PC-9 (cell line): ENCODE measurements around the gene CASQ2. TPM values are rescaled to one million over a fixed set of nuclear protein-coding genes. Genes with fewer than 3 reads are reported as not detected.

ENCODE experiments used
- BruUV-seq: library from RNA; stranded (reverse); fragments of 400-500 nt; replicated peaks from 2 replicates; lab custom pipeline; 2021; lab: Mats Ljungman, UMichigan
- CTCF ChIA-PET: fragments of 300-600 bp; sonication (Branson Sonifier 250); formaldehyde crosslinking; loops from one replicate; lab custom pipeline; 2022; ENCODE audit warnings: antibody characterized with exemption; lab: Charles Lee
- POLR2A ChIA-PET: fragments of 300-600 bp; sonication (Branson Sonifier 250); formaldehyde crosslinking; loops from one replicate; lab custom pipeline; 2022; ENCODE audit warnings: antibody characterized with exemption; ENCODE audit not compliant: unreplicated experiment; lab: Charles Lee
- DNase-seq, 2 experiments: peaks; one replicate each; pipeline versions ENCODE4 v3.0.0 to v3.0.0-alpha.2; 2015 to 2022; ENCODE audit warnings: mixed read lengths in 1 of 2
- H2AFZ ChIP-seq: fragments of 200-600 bp; sonication (generic); 2 replicates; pipeline ENCODE4 v1.8.1; 2017; ENCODE audit warnings: antibody characterized with exemption
- H3F3A ChIP-seq: fragments of 200-600 bp; sonication (generic); 2 replicates; pipeline ENCODE4 v1.8.1; 2017; ENCODE audit warnings: antibody characterized with exemption, mild to moderate bottlenecking, low read depth; ENCODE audit not compliant: insufficient read depth
- H3K27ac ChIP-seq: fragments of 200-600 bp; sonication (generic); 2 replicates; pipeline ENCODE4 v1.6.1; 2016; ENCODE audit warnings: mixed run types
- H3K27me3 ChIP-seq: fragments of 200-600 bp; sonication (generic); 2 replicates; pipeline ENCODE4 v1.6.1; 2016; ENCODE audit warnings: low read depth, mixed run types; ENCODE audit not compliant: insufficient read depth
- H3K36me3 ChIP-seq: fragments of 200-600 bp; sonication (generic); 2 replicates; pipeline ENCODE4 v1.6.1; 2016; ENCODE audit warnings: low read depth, mixed run types
- H3K4me1 ChIP-seq: fragments of 200-600 bp; sonication (generic); replicated peaks from 2 replicates; pipeline ENCODE4 v1.6.1; 2016; ENCODE audit warnings: mixed run types; ENCODE audit not compliant: insufficient read depth
- H3K4me2 ChIP-seq: fragments of 200-600 bp; sonication (generic); 2 replicates; pipeline ENCODE4 v1.6.1; 2017; ENCODE audit warnings: mixed run types
- H3K4me3 ChIP-seq: fragments of 200-600 bp; sonication (generic); 2 replicates; pipeline ENCODE4 v1.6.1; 2016; ENCODE audit warnings: mixed run types
- H3K79me2 ChIP-seq: fragments of 200-600 bp; sonication (generic); 2 replicates; pipeline ENCODE4 v1.6.1; 2017; ENCODE audit warnings: low read depth, mixed run types
- H3K9me2 ChIP-seq: fragments of 200-600 bp; sonication (generic); 2 replicates; pipeline ENCODE4 v1.8.1; 2017; ENCODE audit warnings: mild to moderate bottlenecking; ENCODE audit not compliant: insufficient read depth
- H3K9me3 ChIP-seq: fragments of 200-600 bp; sonication (generic); 2 replicates; pipeline ENCODE4 v1.8.1; 2016; ENCODE audit warnings: low read depth; ENCODE audit not compliant: insufficient read depth
- H4K20me1 ChIP-seq: fragments of 200-600 bp; sonication (generic); 2 replicates; pipeline ENCODE4 v1.8.1; 2017; ENCODE audit not compliant: insufficient read depth
- CTCF ChIP-seq: fragments of 200-600 bp; sonication (generic); conservative IDR thresholded peaks from 2 replicates; pipeline ENCODE4 v1.6.1; 2017; ENCODE audit warnings: mixed run types, antibody characterized with exemption, mild to moderate bottlenecking, moderate library complexity
- EZH2 ChIP-seq: fragments of 200-600 bp; sonication (generic); IDR thresholded peaks from 2 replicates; pipeline ENCODE4 v1.8.0; 2017; ENCODE audit warnings: antibody characterized with exemption, low read depth
- intact Hi-C: fragments of 100-400 bp; cut with micrococcal nuclease; formaldehyde crosslinking; loops from one replicate; pipeline ENCODE4 v1.10.0; 2022; ENCODE audit not compliant: unreplicated experiment
- total RNA-seq: library from RNA; stranded (reverse); gene quantifications from 2 replicates; pipeline ENCODE4 v1.2.3, GENCODE V29; 2021

Gene CASQ2
- total RNA-seq, 1 experiment from 2014 or later = not detected

- no peaks in the 10 kb centered on the region for H4K20me1 ChIP-seq
- TF ChIP-seq CTCF (no peak), EZH2 (no peak)
- H3K4me2 ChIP-seq = peak overlapping the region; percentile 68
- peak overlapping the region; percentile 36; the same call in 1 of the 2 replicates for H2AFZ ChIP-seq
- POLR2A ChIA-PET = interaction anchor here (0.5 to 0.6 kb wide), 2 partner anchors 29 to 85 kb away, joined by 4 read pairs; partner anchors contain the start of gene VANGL1
- intact Hi-C loops = loop anchor here (2.0 kb wide), 2 partner anchors 28 to 44 kb away; no protein-coding TSS in a partner anchor
- peak overlapping the region; percentile 5; the same call in 1 of the 2 replicates for H3K4me3 ChIP-seq
- CTCF ChIA-PET = no interaction called here
- H3K9me3 ChIP-seq = 0 out of 2 replicates have a peak, but pooled peaks cover 9% of the 10 kb centered on the region
- peaks cover 72% of the 10 kb centered on the region for H3K79me2 ChIP-seq
- BruUV-seq = no TSS peak
- peaks cover 45% of the 10 kb centered on the region for H3F3A ChIP-seq
- peak overlapping the region; percentile 89 for H3K27ac ChIP-seq
- H3K4me1 ChIP-seq = peaks cover 65% of the 10 kb centered on the region
- peak; percentile 38 to 64 for DNase-seq
- peaks cover 52% of the 10 kb centered on the region for H3K36me3 ChIP-seq
- H3K27me3 ChIP-seq = no peaks in the 10 kb centered on the region
- no peaks in the 10 kb centered on the region for H3K9me2 ChIP-seq
These were observed 97.9 kb downstream of the CASQ2 start for GRCh38 chr1:115670476-115671175.

GRCh38 chr1:115669886-115670285 lies 98.6 kb downstream of the CASQ2 start:
- no peaks in the 10 kb centered on the region for H4K20me1 ChIP-seq
- peaks cover 65% of the 10 kb centered on the region for H3K4me1 ChIP-seq
- peak overlapping the region; percentile 68 for H3K4me2 ChIP-seq
- intact Hi-C loops = loop anchor here (2.0 kb wide), 2 partner anchors 27 to 45 kb away; no protein-coding TSS in a partner anchor
- peaks cover 65% of the 10 kb centered on the region for H3K79me2 ChIP-seq
- H3K36me3 ChIP-seq = peaks cover 57% of the 10 kb centered on the region
- POLR2A ChIA-PET = interaction anchor here (0.7 kb wide), 1 partner anchor 351 kb away, joined by 5 read pairs; no protein-coding TSS in a partner anchor
- DNase-seq = no peak
- no peaks in the 10 kb centered on the region for H3K9me2 ChIP-seq
- TF ChIP-seq CTCF (no peak), EZH2 (no peak)
- BruUV-seq = no TSS peak
- peaks cover 51% of the 10 kb centered on the region for H3F3A ChIP-seq
- no peaks in the 10 kb centered on the region for H3K27me3 ChIP-seq
- H2AFZ ChIP-seq = no peak overlapping the region
- CTCF ChIA-PET = no interaction called here
- H3K4me3 ChIP-seq = no peak overlapping the region
- 0 out of 2 replicates have a peak, but pooled peaks cover 9% of the 10 kb centered on the region for H3K9me3 ChIP-seq
- H3K27ac ChIP-seq = peak overlapping the region; percentile 89

GRCh38 chr1:115669002-115669673 lies 99.4 kb downstream of the CASQ2 start:
- Histone ChIP-seq H3K4me1 (peaks cover 73% of the 10 kb centered on the region), H2AFZ (no peak overlapping the region), H3K27ac (peak overlapping the region; percentile 89), H3K27me3 (no peaks in the 10 kb centered on the region), H3K4me3 (peak overlapping the region; percentile 2; the same call in 1 of the 2 replicates), H3K4me2 (peak overlapping the region; percentile 68), H3K9me3 (0 out of 2 replicates have a peak, but pooled peaks cover 9% of the 10 kb centered on the region), H3F3A (peaks cover 49% of the 10 kb centered on the region), H3K79me2 (peaks cover 57% of the 10 kb centered on the region), H3K9me2 (no peaks in the 10 kb centered on the region), H4K20me1 (no peaks in the 10 kb centered on the region), H3K36me3 (peaks cover 57% of the 10 kb centered on the region)
- BruUV-seq = TSS peak; percentile 6
- TF ChIP-seq EZH2 (no peak), CTCF (no peak)
- intact Hi-C loops = no loop called here
- POLR2A ChIA-PET = interaction anchor here (0.6 to 0.7 kb wide), 2 partner anchors 352 to 462 kb away, joined by 5 to 11 read pairs; no protein-coding TSS in a partner anchor
- peak; percentile 44 to 83 for DNase-seq
- CTCF ChIA-PET = interaction anchor here (0.6 to 1.0 kb wide), 3 partner anchors 61 to 252 kb away, joined by 3 to 5 read pairs (median 3); no protein-coding TSS in a partner anchor
